H1 (cell line): ENCODE data around the gene FRRS1L. TPM values are rescaled to one million over a fixed set of nuclear protein-coding genes. Genes with fewer than 3 reads are reported as not detected.

Experiments used
- CTCF ChIA-PET: fragments of 300-600 bp; sonication (Branson Sonifier 250); formaldehyde crosslinking; loops from one replicate; lab custom pipeline; 2021; ENCODE audit not compliant: partially characterized antibody; lab: Charles Lee
- POLR2A ChIA-PET: fragments of 300-600 bp; sonication (Branson Sonifier 250); formaldehyde crosslinking; loops from one replicate; lab custom pipeline; 2021; ENCODE audit warnings: inconsistent platforms; ENCODE audit not compliant: partially characterized antibody; lab: Charles Lee
- DNase-seq, 2 experiments: peaks; one replicate each; pipeline versions ENCODE4 v3.0.0 to v3.0.0-alpha.2; 2010 to 2022; ENCODE audit warnings: low spot score in 2 of 2, low read depth in 1 of 2, mixed read lengths in 1 of 2
- FAIRE-seq: peaks from 2 replicates; lab custom pipeline; 2011; peaks lifted over from hg19 to GRCh38; lab: Jason Lieb, UNC
- H2AFZ ChIP-seq: 2 replicates; pipeline ENCODE4 v1.8.1; 2012; ENCODE audit warnings: low read length, inconsistent platforms
- H2AK5ac ChIP-seq: 2 replicates; pipeline ENCODE4 v1.6.1; 2013; ENCODE audit warnings: low read depth, low read length
- H2BK120ac ChIP-seq: replicated peaks from 2 replicates; pipeline ENCODE3; 2013; ENCODE audit warnings: low read depth, low read length, inconsistent platforms
- H2BK12ac ChIP-seq: 2 replicates; pipeline ENCODE4 v1.6.1; 2013; ENCODE audit warnings: low read depth, low read length
- H2BK15ac ChIP-seq: 2 replicates; pipeline ENCODE4 v1.6.1; 2013; ENCODE audit warnings: low read length
- H2BK20ac ChIP-seq: 2 replicates; pipeline ENCODE4 v1.6.1; 2013; ENCODE audit warnings: low read length
- H2BK5ac ChIP-seq: 2 replicates; pipeline ENCODE4 v1.6.1; 2013; ENCODE audit warnings: low read depth, low read length
- H3K14ac ChIP-seq: 2 replicates; pipeline ENCODE4 v1.6.1; 2013; ENCODE audit warnings: inconsistent platforms; ENCODE audit not compliant: insufficient read length
- H3K18ac ChIP-seq: 2 replicates; pipeline ENCODE4 v1.6.1; 2013; ENCODE audit warnings: low read length; ENCODE audit errors: extremely low read depth
- H3K23ac ChIP-seq: 2 replicates; pipeline ENCODE4 v1.6.1; 2013; ENCODE audit warnings: inconsistent platforms; ENCODE audit not compliant: insufficient read length
- H3K23me2 ChIP-seq: 2 replicates; pipeline ENCODE4 v1.6.1; 2013; ENCODE audit warnings: low read depth, low read length
- H3K27ac ChIP-seq: 2 replicates; pipeline ENCODE4 v1.6.1; 2011; ENCODE audit warnings: low read depth, low read length, inconsistent platforms
- H3K27me3 ChIP-seq, 4 experiments: replicated peaks in 1 of 4; 1 replicate in 1 of 4; 2 replicates in 3 of 4; pipeline versions ENCODE4 v1.6.1 to v1.8.1; 2011 to 2013; ENCODE audit warnings: low read length in 3 of 4, mild to moderate bottlenecking in 3 of 4, inconsistent platforms in 2 of 4, mixed read lengths in 2 of 4, moderate library complexity in 1 of 4; ENCODE audit not compliant: control insufficient read depth in 3 of 4, insufficient read depth in 3 of 4; ENCODE audit errors: extremely low read depth in 1 of 4
- H3K36me3 ChIP-seq, 4 experiments: 2 replicates each; pipeline versions ENCODE4 v1.6.1 to v1.8.1; 2011 to 2013; ENCODE audit warnings: mild to moderate bottlenecking in 4 of 4, low read length in 3 of 4, moderate library complexity in 2 of 4, control low read depth in 1 of 4, inconsistent platforms in 1 of 4; ENCODE audit not compliant: insufficient read depth in 4 of 4, control insufficient read depth in 2 of 4
- H3K4ac ChIP-seq: replicated peaks from 2 replicates; pipeline ENCODE3; 2013; ENCODE audit warnings: low read length, low read depth, mixed read lengths, inconsistent platforms; ENCODE audit not compliant: insufficient read length
- H3K4me1 ChIP-seq, 4 experiments: replicated peaks in 1 of 4; 1 replicate in 1 of 4; 2 replicates in 3 of 4; pipeline versions ENCODE4 v1.6.1 to v1.8.1; 2011 to 2013; ENCODE audit warnings: low read length in 3 of 4, inconsistent platforms in 2 of 4, mixed read lengths in 1 of 4; ENCODE audit not compliant: insufficient read depth in 4 of 4, control insufficient read depth in 3 of 4
- H3K4me2 ChIP-seq, 2 experiments: 2 replicates each; pipeline versions ENCODE4 v1.6.1 to v1.8.1; 2011 to 2013; ENCODE audit warnings: low read depth in 2 of 2, low read length in 2 of 2, control low read depth in 1 of 2, inconsistent platforms in 1 of 2, mild to moderate bottlenecking in 1 of 2; ENCODE audit not compliant: insufficient read depth in 1 of 2
- H3K4me3 ChIP-seq, 4 experiments: fragments of 200-600, 300-600 bp in 1 of 4; sonication (generic), shearing (Covaris generic), sonication (Bioruptor Twin) in 1 of 4; 2 replicates each; pipeline versions ENCODE4 v1.5.1 to v1.8.1; 2011 to 2016; ENCODE audit warnings: low read length in 4 of 4, low read depth in 3 of 4, control low read depth in 2 of 4, inconsistent platforms in 2 of 4, mild to moderate bottlenecking in 2 of 4, mixed read lengths in 1 of 4, moderate library complexity in 1 of 4; ENCODE audit not compliant: insufficient read depth in 2 of 4; ENCODE audit errors: extremely low read depth in 1 of 4
- H3K56ac ChIP-seq: replicated peaks from 2 replicates; pipeline ENCODE3; 2013; ENCODE audit warnings: low read depth, mild to moderate bottlenecking, mixed read lengths, low read length, inconsistent platforms; ENCODE audit not compliant: insufficient read length
- H3K79me1 ChIP-seq: 2 replicates; pipeline ENCODE4 v1.6.1; 2013; ENCODE audit warnings: low read depth, low read length, control low read depth
- H3K79me2 ChIP-seq, 2 experiments: 2 replicates each; pipeline versions ENCODE4 v1.6.1 to v1.8.1; 2012 to 2013; ENCODE audit warnings: low read length in 2 of 2, mild to moderate bottlenecking in 2 of 2, inconsistent platforms in 1 of 2; ENCODE audit not compliant: insufficient read depth in 2 of 2, control insufficient read depth in 1 of 2
- H3K9ac ChIP-seq, 4 experiments: replicated peaks in 1 of 4; 1 replicate in 1 of 4; 2 replicates in 3 of 4; pipeline versions ENCODE4 v1.6.1 to v1.8.1; 2011 to 2013; ENCODE audit warnings: low read depth in 3 of 4, low read length in 3 of 4, control low read depth in 2 of 4, mild to moderate bottlenecking in 2 of 4, moderate library complexity in 2 of 4, inconsistent platforms in 1 of 4; ENCODE audit errors: extremely low read depth in 1 of 4
- H3K9me3 ChIP-seq, 2 experiments: 2 replicates each; pipeline versions ENCODE4 v1.6.1 to v1.8.1; 2012 to 2013; ENCODE audit warnings: mild to moderate bottlenecking in 2 of 2, moderate library complexity in 2 of 2, control low read depth in 1 of 2, inconsistent platforms in 1 of 2, low read depth in 1 of 2, low read length in 1 of 2, mixed read lengths in 1 of 2; ENCODE audit not compliant: insufficient read depth in 2 of 2
- H4K20me1 ChIP-seq, 2 experiments: replicated peaks in 1 of 2; 2 replicates each; pipeline versions ENCODE3 to v1.8.1; 2011 to 2013; ENCODE audit warnings: inconsistent platforms in 2 of 2, low read length in 2 of 2, mild to moderate bottlenecking in 1 of 2; ENCODE audit not compliant: insufficient read depth in 2 of 2, control insufficient read depth in 1 of 2
- H4K5ac ChIP-seq: 2 replicates; pipeline ENCODE4 v1.6.1; 2013; ENCODE audit warnings: low read length, low read depth, mixed read lengths, inconsistent platforms; ENCODE audit not compliant: insufficient read length
- H4K8ac ChIP-seq: 2 replicates; pipeline ENCODE4 v1.8.0; 2013; ENCODE audit warnings: mild to moderate bottlenecking, moderate library complexity, low read length, inconsistent platforms; ENCODE audit not compliant: insufficient read depth; ENCODE audit errors: extremely low read depth
- H4K91ac ChIP-seq: replicated peaks from 2 replicates; pipeline ENCODE3; 2013; ENCODE audit warnings: low read length, mixed read lengths, inconsistent platforms; ENCODE audit not compliant: insufficient read length
- ATF2 ChIP-seq: IDR thresholded peaks from 2 replicates; pipeline ENCODE4 v1.6.1; 2012; ENCODE audit warnings: low read length, inconsistent platforms
- BRCA1 ChIP-seq: IDR thresholded peaks from 2 replicates; pipeline ENCODE4 v1.6.1; 2012; ENCODE audit warnings: low read depth, low read length, improper control_type of control experiment
- CTBP2 ChIP-seq: IDR thresholded peaks from 2 replicates; pipeline ENCODE4 v1.7.0; 2011; ENCODE audit warnings: borderline replicate concordance, mild to moderate bottlenecking, moderate library complexity, mixed read lengths, low read length; ENCODE audit not compliant: insufficient read depth, insufficient read length
- CTCF ChIP-seq, 3 experiments: IDR thresholded peaks; 1 replicate in 2 of 3; 2 replicates in 1 of 3; pipeline versions ENCODE4 v1.5.1 to v1.6.1; 2011; ENCODE audit warnings: low read length in 3 of 3, mild to moderate bottlenecking in 3 of 3, inconsistent platforms in 2 of 3, low read depth in 1 of 3, moderate library complexity in 1 of 3; ENCODE audit not compliant: insufficient read depth in 1 of 3; ENCODE audit errors: control extremely low read depth in 1 of 3
- EZH2 ChIP-seq: fragments of 200-600 bp; sonication (generic); IDR thresholded peaks from 2 replicates; pipeline ENCODE4 v1.7.1; 2012; ENCODE audit warnings: low read depth, mild to moderate bottlenecking, moderate library complexity, low read length, inconsistent platforms; ENCODE audit not compliant: severe bottlenecking
- KDM1A ChIP-seq: fragments of 200-600, 300-600 bp; sonication (generic); IDR thresholded peaks from 2 replicates; pipeline ENCODE4 v1.7.1; 2016; ENCODE audit warnings: mild to moderate bottlenecking, low read length, borderline replicate concordance
- MAX ChIP-seq: IDR thresholded peaks from 2 replicates; pipeline ENCODE4 v1.6.1; 2012; ENCODE audit warnings: inconsistent platforms
- POLR2A ChIP-seq, 2 experiments: IDR thresholded peaks; 1 replicate in 1 of 2; 2 replicates in 1 of 2; pipeline ENCODE4 v1.6.1; 2011; ENCODE audit warnings: low read depth in 2 of 2, low read length in 2 of 2, mild to moderate bottlenecking in 2 of 2; ENCODE audit errors: control extremely low read depth in 1 of 2
- SP2 ChIP-seq: IDR thresholded peaks from 2 replicates; pipeline ENCODE4 v1.6.1; 2012; ENCODE audit warnings: mild to moderate bottlenecking, low read length, inconsistent platforms
- ZNF274 ChIP-seq: IDR thresholded peaks from 2 replicates; pipeline ENCODE4 v1.7.0; 2012; ENCODE audit warnings: low read length, borderline replicate concordance; ENCODE audit errors: extremely low read depth
- polyA plus RNA-seq, 7 experiments: library from polyadenylated mRNA; depleted of rRNA in 3 of 7; stranded (reverse) in 5 of 7; unstranded in 2 of 7; fragments of >200 nt in 5 of 7; fragments of 200-250 nt in 2 of 7; gene quantifications; 1 replicate in 5 of 7; 2 replicates in 1 of 7; 4 replicates in 1 of 7; pipeline versions ENCODE4 v1.2.1 to v1.2.3, GENCODE V29; 2011 to 2013; ENCODE audit warnings: missing spikeins in 2 of 7, mixed read lengths in 2 of 7
- total RNA-seq: library from RNA; stranded (reverse); fragmentation: NEBNext Ultra II Directional; extraction: Animal tissue kit (Norgen Biotek cat#: 25700); gene quantifications from 2 replicates; pipeline ENCODE4 v1.2.1, GENCODE V29; 2021

Gene FRRS1L
- total and polyA plus RNA-seq, 2 of the 8 experiments (the other 6 are each of a cell fraction or from before 2014, with no cell fraction given) = 1.0 to 2.2 TPM

GRCh38 chr9:109158651-109159050 is 8.4 kb downstream of the FRRS1L start:
- Histone ChIP-seq H3K27ac (no peak overlapping the region), H2BK20ac (no peak overlapping the region), H3K4me2 (no peak overlapping the region), H3K23ac (no peak overlapping the region), H3K56ac (no peak overlapping the region), H3K79me2 (no peaks in the 10 kb centered on the region), H3K9ac (no peak overlapping the region), H3K36me3 (no peaks in the 10 kb centered on the region), H3K4ac (no peak overlapping the region), H4K20me1 (no peaks in the 10 kb centered on the region), H2BK12ac (no peak overlapping the region), H3K18ac (no peak overlapping the region), H4K5ac (no peak overlapping the region), H2BK5ac (no peak overlapping the region), H3K9me3 (peaks cover 4% of the 10 kb centered on the region in 2 experiments; a peak in 2 of 4 replicates), H3K79me1 (no peaks in the 10 kb centered on the region), H3K14ac (no peak overlapping the region), H4K8ac (no peak overlapping the region), H4K91ac (no peak overlapping the region), H2BK15ac (no peak overlapping the region), H3K23me2 (no peaks in the 10 kb centered on the region), H3K27me3 (0 out of 7 replicates have a peak, but pooled peaks cover 0 to 2% (median 0%) of the 10 kb centered on the region in 4 experiments), H2AFZ (no peak overlapping the region), H2AK5ac (no peak overlapping the region), H3K4me3 (no peak overlapping the region), H3K4me1 (no peaks in the 10 kb centered on the region), H2BK120ac (no peak overlapping the region)
- no peak for FAIRE-seq
- ChIA-PET CTCF (interaction anchor here (0.9 to 1.5 kb wide), 4 partner anchors 19 to 243 kb away, joined by 3 to 4 read pairs (median 3); no protein-coding TSS in a partner anchor), POLR2A (interaction anchor here (1.4 to 2.0 kb wide), 2 partner anchors 40 to 179 kb away, joined by 3 to 5 read pairs; partner anchors contain the start of gene TMEM245)
- no peak for DNase-seq
- no peak for TF ChIP-seq BRCA1
- TF ChIP-seq SP2 = no peak
- no peak for TF ChIP-seq CTBP2
- no peak for TF ChIP-seq KDM1A
- TF ChIP-seq EZH2 = no peak
- no peak for TF ChIP-seq POLR2A (IDR thresholded peaks at IDR 0.05; ENCODE audit: control extremely low read depth in 1 of 2, low read depth in 2 of 2, low read length in 2 of 2)
- no peak for TF ChIP-seq MAX
- no peak for TF ChIP-seq ZNF274
- TF ChIP-seq ATF2 = no peak
- no peak for TF ChIP-seq CTCF (IDR thresholded peaks at IDR 0.05; ENCODE audit: control extremely low read depth in 1 of 3, insufficient read depth in 1 of 3, low read depth in 1 of 3, low read length in 3 of 3)
